Measurements from ENCODE around the gene SSX4. TPM values are rescaled to one million over a fixed set of nuclear protein-coding genes. Genes with fewer than 3 reads are reported as not detected.
"Not testable (repeated sequence)": the region's sequence is repeated elsewhere in the genome, so short reads cannot be mapped to it uniquely, and the experiment has no call there.

SSX4 gene, protein sequence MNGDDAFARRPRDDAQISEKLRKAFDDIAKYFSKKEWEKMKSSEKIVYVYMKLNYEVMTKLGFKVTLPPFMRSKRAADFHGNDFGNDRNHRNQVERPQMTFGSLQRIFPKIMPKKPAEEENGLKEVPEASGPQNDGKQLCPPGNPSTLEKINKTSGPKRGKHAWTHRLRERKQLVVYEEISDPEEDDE
- 0.17 TPM in 1 of 3 replicates, not detected in the others for total RNA-seq (2021)
- not detected for Bru-seq, nascent RNA
- long read RNA-seq, experiment 1, partial matches to known transcripts: 0 of 1 reads
- long read RNA-seq, experiment 1, other reads (novel, unspliced or antisense): 0 of 1 reads
- long read RNA-seq, experiment 2: 0 reads
- long read RNA-seq, experiment 3: 0 reads

DNA sequence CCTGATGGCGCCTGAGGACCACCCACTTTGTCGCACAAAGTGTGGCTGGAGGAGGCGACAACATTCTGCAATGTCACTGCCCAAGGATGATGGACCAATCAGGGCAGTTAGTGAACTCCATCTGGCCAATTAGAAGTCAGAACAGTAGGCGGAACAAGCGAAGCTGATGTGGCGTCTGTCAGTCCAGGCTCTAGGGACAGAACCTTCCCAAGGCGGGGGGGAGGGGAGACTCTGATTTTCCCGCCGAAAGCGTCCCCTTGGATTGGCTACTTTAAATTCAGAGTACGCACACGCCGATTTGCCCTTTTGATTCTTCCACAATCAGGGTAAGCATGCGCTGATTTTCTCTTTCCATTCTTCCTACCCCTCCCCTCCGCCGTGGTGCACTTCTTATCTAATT is at the start of gene SSX4:
SSX4 (plus strand) TSS at position 301 of the 400 bp plus-strand sequence. CDS start 515 bp downstream, outside the sequence.
- H3K9me3 Mint-ChIP-seq; H3K27me3 Mint-ChIP-seq (ENCODE audit: low read depth); H3K27ac Mint-ChIP-seq; H3K4me1 Mint-ChIP-seq; DNase-seq (ENCODE audit: low spot score); CTCF ChIA-PET; H3K4me3 Mint-ChIP-seq; H3K36me3 Mint-ChIP-seq; POLR2A ChIA-PET; ATAC-seq: not testable (repeated sequence)

DNA sequence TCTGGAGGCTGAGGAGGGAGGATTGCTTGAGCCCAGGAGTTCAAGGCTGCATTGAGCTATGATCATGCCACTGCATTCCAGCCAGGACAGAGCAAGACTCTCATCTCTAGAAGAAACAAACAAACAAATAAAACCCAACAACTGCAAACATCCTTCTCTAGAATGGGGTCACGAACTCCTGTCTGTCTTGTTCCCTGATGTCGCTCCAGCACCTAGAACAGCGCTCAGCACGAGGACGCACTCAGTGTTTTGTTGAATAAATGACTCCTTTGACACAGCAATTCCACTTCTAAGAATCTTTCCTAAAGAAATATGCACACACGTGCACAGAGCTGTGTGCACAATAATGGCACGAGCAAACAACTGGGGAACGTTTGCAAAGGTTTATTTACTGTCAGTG is 37.3 kb upstream of the SSX4 start:
- H3K4me1 Mint-ChIP-seq; ATAC-seq; POLR2A ChIA-PET; H3K36me3 Mint-ChIP-seq; H3K27ac Mint-ChIP-seq; DNase-seq (ENCODE audit: low spot score); H3K9me3 Mint-ChIP-seq; CTCF ChIA-PET; H3K27me3 Mint-ChIP-seq (ENCODE audit: low read depth); H3K4me3 Mint-ChIP-seq: not testable (repeated sequence)

DNA sequence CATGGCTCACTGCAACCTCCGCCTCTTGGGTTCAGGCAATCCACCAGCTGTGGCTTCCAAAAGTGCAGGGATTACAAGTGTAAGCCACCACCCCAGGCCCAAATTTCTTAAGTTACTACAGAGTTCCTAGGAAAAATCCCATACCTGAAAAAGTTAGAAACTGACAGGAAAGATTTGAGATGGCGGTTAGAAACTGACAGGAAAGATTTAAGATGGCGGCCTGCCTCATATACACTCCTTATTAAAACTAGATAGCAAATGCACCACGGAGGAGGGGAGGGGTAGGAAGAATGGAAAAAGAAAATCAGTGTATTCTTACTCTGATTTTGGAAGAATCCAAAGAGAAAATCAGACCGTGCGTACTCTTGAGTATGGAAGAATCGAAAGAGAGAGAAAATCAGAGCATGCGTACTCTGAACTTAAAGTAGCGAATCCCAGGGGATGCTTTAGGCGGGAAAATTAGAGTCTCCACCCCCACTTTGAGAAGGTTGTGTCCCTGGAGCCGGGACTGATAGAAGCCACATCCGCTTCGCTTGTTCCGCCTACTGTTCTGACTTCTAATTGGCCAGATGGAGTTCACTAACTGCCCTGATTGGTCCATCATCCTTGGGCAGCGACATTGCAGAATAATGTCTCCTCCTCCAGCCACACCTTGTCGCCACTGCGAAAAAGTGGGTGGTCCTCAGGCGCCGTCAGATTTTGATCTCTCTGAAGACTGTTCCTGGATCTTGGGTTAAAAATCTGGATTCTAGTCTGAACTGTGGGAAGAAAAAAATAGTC is 26.8 kb upstream of the SSX4 start, which contains the start of gene SSX3:
SSX3 (minus strand) TSS at position 389 of the 780 bp plus-strand sequence. CDS start 1,454 bp downstream, outside the sequence.
- H3K27ac Mint-ChIP-seq; ATAC-seq; H3K4me3 Mint-ChIP-seq; POLR2A ChIA-PET; H3K36me3 Mint-ChIP-seq; H3K4me1 Mint-ChIP-seq; H3K9me3 Mint-ChIP-seq; H3K27me3 Mint-ChIP-seq (ENCODE audit: low read depth); DNase-seq (ENCODE audit: low spot score); CTCF ChIA-PET: not testable (repeated sequence)

DNA sequence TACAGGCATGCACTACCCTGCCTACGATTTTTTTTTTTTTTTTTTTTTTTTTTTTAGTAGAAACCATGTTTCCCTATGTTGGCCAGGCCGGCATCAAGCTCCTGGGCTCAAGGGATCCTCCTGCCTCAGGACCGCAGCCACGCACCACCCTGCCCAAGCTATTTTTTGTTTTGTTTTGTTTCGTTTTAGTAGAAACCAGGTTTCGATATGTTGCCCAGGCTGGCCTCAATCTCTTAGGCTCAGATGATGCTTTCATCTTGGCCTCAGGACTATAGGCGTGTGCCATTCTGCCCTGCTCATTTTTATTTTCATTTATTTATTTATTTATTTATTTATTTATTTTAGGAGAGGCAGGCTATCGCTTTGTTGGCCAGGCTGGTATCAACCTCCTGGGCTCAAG is 25.7 kb upstream of the SSX4 start:
- Mint-ChIP-seq H3K4me1 (no peaks in the 10 kb centered on the region), H3K36me3 (no peaks in the 10 kb centered on the region), H3K27me3 (ENCODE audit: low read depth) (no peaks in the 10 kb centered on the region), H3K27ac (no peak overlapping the region), H3K4me3 (no peak overlapping the region), H3K9me3 (no peaks in the 10 kb centered on the region)
- DNase-seq (ENCODE audit: low spot score) (no peak), ATAC-seq (no peak)
- TF ChIP-seq, protein P1, sequence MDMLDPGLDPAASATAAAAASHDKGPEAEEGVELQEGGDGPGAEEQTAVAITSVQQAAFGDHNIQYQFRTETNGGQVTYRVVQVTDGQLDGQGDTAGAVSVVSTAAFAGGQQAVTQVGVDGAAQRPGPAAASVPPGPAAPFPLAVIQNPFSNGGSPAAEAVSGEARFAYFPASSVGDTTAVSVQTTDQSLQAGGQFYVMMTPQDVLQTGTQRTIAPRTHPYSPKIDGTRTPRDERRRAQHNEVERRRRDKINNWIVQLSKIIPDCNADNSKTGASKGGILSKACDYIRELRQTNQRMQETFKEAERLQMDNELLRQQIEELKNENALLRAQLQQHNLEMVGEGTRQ (CRISPR knock-in tag; IDR thresholded peaks at IDR 0.05): no peak
- TF ChIP-seq, protein P2, sequence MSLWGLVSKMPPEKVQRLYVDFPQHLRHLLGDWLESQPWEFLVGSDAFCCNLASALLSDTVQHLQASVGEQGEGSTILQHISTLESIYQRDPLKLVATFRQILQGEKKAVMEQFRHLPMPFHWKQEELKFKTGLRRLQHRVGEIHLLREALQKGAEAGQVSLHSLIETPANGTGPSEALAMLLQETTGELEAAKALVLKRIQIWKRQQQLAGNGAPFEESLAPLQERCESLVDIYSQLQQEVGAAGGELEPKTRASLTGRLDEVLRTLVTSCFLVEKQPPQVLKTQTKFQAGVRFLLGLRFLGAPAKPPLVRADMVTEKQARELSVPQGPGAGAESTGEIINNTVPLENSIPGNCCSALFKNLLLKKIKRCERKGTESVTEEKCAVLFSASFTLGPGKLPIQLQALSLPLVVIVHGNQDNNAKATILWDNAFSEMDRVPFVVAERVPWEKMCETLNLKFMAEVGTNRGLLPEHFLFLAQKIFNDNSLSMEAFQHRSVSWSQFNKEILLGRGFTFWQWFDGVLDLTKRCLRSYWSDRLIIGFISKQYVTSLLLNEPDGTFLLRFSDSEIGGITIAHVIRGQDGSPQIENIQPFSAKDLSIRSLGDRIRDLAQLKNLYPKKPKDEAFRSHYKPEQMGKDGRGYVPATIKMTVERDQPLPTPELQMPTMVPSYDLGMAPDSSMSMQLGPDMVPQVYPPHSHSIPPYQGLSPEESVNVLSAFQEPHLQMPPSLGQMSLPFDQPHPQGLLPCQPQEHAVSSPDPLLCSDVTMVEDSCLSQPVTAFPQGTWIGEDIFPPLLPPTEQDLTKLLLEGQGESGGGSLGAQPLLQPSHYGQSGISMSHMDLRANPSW (CRISPR knock-in tag; conservative IDR thresholded peaks at IDR 0.05; ENCODE audit: low read depth): no peak
- TF ChIP-seq, protein P3, sequence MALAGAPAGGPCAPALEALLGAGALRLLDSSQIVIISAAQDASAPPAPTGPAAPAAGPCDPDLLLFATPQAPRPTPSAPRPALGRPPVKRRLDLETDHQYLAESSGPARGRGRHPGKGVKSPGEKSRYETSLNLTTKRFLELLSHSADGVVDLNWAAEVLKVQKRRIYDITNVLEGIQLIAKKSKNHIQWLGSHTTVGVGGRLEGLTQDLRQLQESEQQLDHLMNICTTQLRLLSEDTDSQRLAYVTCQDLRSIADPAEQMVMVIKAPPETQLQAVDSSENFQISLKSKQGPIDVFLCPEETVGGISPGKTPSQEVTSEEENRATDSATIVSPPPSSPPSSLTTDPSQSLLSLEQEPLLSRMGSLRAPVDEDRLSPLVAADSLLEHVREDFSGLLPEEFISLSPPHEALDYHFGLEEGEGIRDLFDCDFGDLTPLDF (CRISPR knock-in tag; IDR thresholded peaks at IDR 0.05): no peak
- TF ChIP-seq SMAD4 (CRISPR knock-in tag; IDR thresholded peaks at IDR 0.05) (no peak), ATF1 (CRISPR knock-in tag; IDR thresholded peaks at IDR 0.05) (no peak), IRF2 (CRISPR knock-in tag; IDR thresholded peaks at IDR 0.05; ENCODE audit: borderline replicate concordance, low read depth) (no peak), NR1H2 (CRISPR knock-in tag; IDR thresholded peaks at IDR 0.05) (no peak), ZBTB21 (CRISPR knock-in tag; IDR thresholded peaks at IDR 0.05; ENCODE audit: borderline replicate concordance) (no peak), ZNF138 (CRISPR knock-in tag; conservative IDR thresholded peaks at IDR 0.05) (no peak), EMX1 (CRISPR knock-in tag; IDR thresholded peaks at IDR 0.05) (no peak), SP1 (CRISPR knock-in tag; conservative IDR thresholded peaks at IDR 0.05) (no peak)
- TF ChIP-seq, protein P4, sequence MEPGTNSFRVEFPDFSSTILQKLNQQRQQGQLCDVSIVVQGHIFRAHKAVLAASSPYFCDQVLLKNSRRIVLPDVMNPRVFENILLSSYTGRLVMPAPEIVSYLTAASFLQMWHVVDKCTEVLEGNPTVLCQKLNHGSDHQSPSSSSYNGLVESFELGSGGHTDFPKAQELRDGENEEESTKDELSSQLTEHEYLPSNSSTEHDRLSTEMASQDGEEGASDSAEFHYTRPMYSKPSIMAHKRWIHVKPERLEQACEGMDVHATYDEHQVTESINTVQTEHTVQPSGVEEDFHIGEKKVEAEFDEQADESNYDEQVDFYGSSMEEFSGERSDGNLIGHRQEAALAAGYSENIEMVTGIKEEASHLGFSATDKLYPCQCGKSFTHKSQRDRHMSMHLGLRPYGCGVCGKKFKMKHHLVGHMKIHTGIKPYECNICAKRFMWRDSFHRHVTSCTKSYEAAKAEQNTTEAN (CRISPR knock-in tag; IDR thresholded peaks at IDR 0.05): no peak
- TF ChIP-seq, protein P5, sequence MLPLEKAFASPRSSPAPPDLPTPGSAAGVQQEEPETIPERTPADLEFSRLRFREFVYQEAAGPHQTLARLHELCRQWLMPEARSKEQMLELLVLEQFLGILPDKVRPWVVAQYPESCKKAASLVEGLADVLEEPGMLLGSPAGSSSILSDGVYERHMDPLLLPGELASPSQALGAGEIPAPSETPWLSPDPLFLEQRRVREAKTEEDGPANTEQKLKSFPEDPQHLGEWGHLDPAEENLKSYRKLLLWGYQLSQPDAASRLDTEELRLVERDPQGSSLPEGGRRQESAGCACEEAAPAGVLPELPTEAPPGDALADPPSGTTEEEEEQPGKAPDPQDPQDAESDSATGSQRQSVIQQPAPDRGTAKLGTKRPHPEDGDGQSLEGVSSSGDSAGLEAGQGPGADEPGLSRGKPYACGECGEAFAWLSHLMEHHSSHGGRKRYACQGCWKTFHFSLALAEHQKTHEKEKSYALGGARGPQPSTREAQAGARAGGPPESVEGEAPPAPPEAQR (CRISPR knock-in tag; IDR thresholded peaks at IDR 0.05): no peak
- TF ChIP-seq, protein P6, sequence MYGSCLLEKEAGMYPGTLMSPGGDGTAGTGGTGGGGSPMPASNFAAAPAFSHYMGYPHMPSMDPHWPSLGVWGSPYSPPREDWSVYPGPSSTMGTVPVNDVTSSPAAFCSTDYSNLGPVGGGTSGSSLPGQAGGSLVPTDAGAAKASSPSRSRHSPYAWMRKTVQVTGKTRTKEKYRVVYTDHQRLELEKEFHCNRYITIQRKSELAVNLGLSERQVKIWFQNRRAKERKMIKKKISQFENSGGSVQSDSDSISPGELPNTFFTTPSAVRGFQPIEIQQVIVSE (CRISPR knock-in tag; IDR thresholded peaks at IDR 0.05; ENCODE audit: borderline replicate concordance): no peak
- TF ChIP-seq, protein P7, sequence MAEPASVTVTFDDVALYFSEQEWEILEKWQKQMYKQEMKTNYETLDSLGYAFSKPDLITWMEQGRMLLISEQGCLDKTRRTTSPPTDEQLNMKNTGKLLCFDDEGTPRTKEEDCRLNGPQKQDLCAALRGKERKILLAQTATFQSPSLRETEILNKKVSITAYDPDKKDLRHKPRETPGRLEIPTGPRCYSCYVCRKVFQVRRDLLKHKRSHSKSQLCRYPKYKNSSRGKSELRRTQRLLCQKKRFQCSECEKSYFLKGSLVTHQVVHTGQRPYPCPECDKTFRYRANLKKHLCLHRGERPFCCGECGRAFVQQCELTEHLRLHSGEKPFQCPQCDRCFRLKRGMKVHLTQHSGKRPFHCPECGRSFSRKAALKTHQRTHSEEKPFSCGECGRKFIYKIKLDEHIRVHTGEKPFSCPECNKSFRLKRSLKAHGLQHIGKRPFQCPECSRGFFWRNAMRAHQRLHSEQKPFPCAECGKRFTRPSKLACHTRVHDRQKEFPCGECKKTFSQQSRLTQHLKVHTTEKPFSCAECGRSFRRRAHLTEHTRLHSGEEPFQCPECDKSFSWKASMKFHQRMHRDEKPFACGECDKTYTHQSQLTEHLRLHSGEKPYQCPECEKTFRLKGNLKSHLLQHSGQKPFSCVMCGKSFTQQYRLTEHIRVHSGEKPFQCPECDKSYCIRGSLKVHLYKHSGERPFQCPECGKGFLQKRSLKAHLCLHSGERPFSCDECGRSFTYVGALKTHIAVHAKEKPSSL (CRISPR knock-in tag; conservative IDR thresholded peaks at IDR 0.05): no peak
- CTCF ChIA-PET: no interaction called here
- POLR2A ChIA-PET: no interaction called here
